BE2C (cell line): ENCODE measurements around the gene ASPSCR1. TPM values are rescaled to one million over a fixed set of nuclear protein-coding genes. Genes with fewer than 3 reads are reported as not detected.

ENCODE experiments used
- DNase-seq: peaks from one replicate; pipeline ENCODE4 v3.0.0-alpha.2; 2020
- H3K27me3 ChIP-seq: fragments of 250-450 bp; sonication (Bioruptor Pico); 2 replicates; pipeline ENCODE4 v1.5.1; 2020; ENCODE audit warnings: mild to moderate bottlenecking
- H3K36me3 ChIP-seq: fragments of 250-450 bp; sonication (Bioruptor Pico); 2 replicates; pipeline ENCODE4 v1.5.1; 2020; ENCODE audit warnings: mild to moderate bottlenecking
- H3K4me1 ChIP-seq: fragments of 250-450 bp; sonication (Bioruptor Pico); 2 replicates; pipeline ENCODE4 v1.5.1; 2020
- H3K4me3 ChIP-seq: 2 replicates; pipeline ENCODE4 v1.5.1; 2011; ENCODE audit warnings: low read depth, low read length
- H3K9me3 ChIP-seq: fragments of 250-450 bp; sonication (Bioruptor Pico); 2 replicates; pipeline ENCODE4 v1.5.1; 2020
- CTCF ChIP-seq: IDR thresholded peaks from 2 replicates; pipeline ENCODE4 v1.5.1; 2012; ENCODE audit warnings: mild to moderate bottlenecking, low read depth, low read length
- polyA plus RNA-seq: library from polyadenylated mRNA; unstranded; fragments of >200 nt; gene quantifications from one replicate; pipeline ENCODE4 v1.2.1, GENCODE V29; 2012; ENCODE audit warnings: low read depth, missing spikeins; ENCODE audit not compliant: insufficient read length, insufficient read depth

ASPSCR1 gene
- polyA plus RNA-seq: 69.7 TPM

GRCh38 chr17:81977211-81977808 is at the start of gene ASPSCR1:
Gene ASPSCR1, plus strand, starts transcription at chr17:81977629. Its CDS starts 18 bp downstream, at chr17:81977647.
- Histone ChIP-seq H3K27me3 (no peaks in the 10 kb centered on the region), H3K4me3 (peak within 1 kb of the TSS; percentile 84), H3K36me3 (peaks cover 13% of the 10 kb centered on the region), H3K4me1 (peaks cover 9% of the 10 kb centered on the region), H3K9me3 (peaks cover 6% of the 10 kb centered on the region; the same call in 1 of the 2 replicates)
- no peak for TF ChIP-seq CTCF
- peak; percentile 96 for DNase-seq

- Histone ChIP-seq H3K27me3 (no peaks in the 10 kb centered on the region), H3K36me3 (peaks cover 3% of the 10 kb centered on the region), H3K9me3 (no peaks in the 10 kb centered on the region), H3K4me1 (peaks cover 6% of the 10 kb centered on the region), H3K4me3 (peak within 1 kb of the TSS; percentile 80)
- peak; percentile 98 for DNase-seq
- TF ChIP-seq CTCF: peak; percentile 34
Observed at GRCh38 chr17:81927653-81928543, 49.5 kb upstream of the ASPSCR1 start, which contains the start of gene MAFG. Gene MAFG, minus strand, starts transcription at chr17:81927735. Its CDS starts 4,550 bp downstream, at chr17:81923185.

GRCh38 chr17:81928544-81929252 is 48.7 kb upstream of the ASPSCR1 start:
- H3K36me3 ChIP-seq: peaks cover 2% of the 10 kb centered on the region; the same call in 1 of the 2 replicates
- H3K9me3 ChIP-seq: no peaks in the 10 kb centered on the region
- no peak for TF ChIP-seq CTCF
- peaks cover 6% of the 10 kb centered on the region for H3K4me1 ChIP-seq
- no peak for DNase-seq
- peak overlapping the region; percentile 80 for H3K4me3 ChIP-seq
- H3K27me3 ChIP-seq: no peaks in the 10 kb centered on the region

- H3K27me3 ChIP-seq: no peaks in the 10 kb centered on the region
- H3K36me3 ChIP-seq: peaks cover 7% of the 10 kb centered on the region
- H3K4me3 ChIP-seq: no peak overlapping the region; the same call in 1 of the 2 replicates
- no peak for DNase-seq
- peaks cover 6% of the 10 kb centered on the region for H3K4me1 ChIP-seq
- no peak for TF ChIP-seq CTCF
- H3K9me3 ChIP-seq: no peaks in the 10 kb centered on the region
Observed at GRCh38 chr17:81929253-81930141, 47.9 kb upstream of the ASPSCR1 start.
